Ovary (tissue), 9 donors: ENCODE data around the gene PPP2R2C. TPM values are rescaled to one million over a fixed set of nuclear protein-coding genes. Genes with fewer than 3 reads are reported as not detected.

Experiments
- DNase-seq, 5 donors: peaks; one replicate each; pipeline ENCODE4 v3.0.0-alpha.2; 2019 to 2020
- H3K27ac ChIP-seq, 2 donors: fragments of 200-600 bp; one replicate each; pipeline versions ENCODE4 v1.5.1 to v1.8.0; 2019 to 2022
- H3K27me3 ChIP-seq: fragments of 200-600 bp; one replicate; pipeline ENCODE4 v1.8.0; 2022
- H3K36me3 ChIP-seq: fragments of 200-600 bp; sonication (generic); one replicate; pipeline ENCODE4 v1.5.1; 2019
- H3K4me1 ChIP-seq: one replicate; pipeline ENCODE4 v1.8.1; 2013; ENCODE audit warnings: mild to moderate bottlenecking, moderate library complexity; ENCODE audit not compliant: insufficient read depth
- H3K4me3 ChIP-seq: fragments of 200-600 bp; sonication (generic); one replicate; pipeline ENCODE4 v1.5.1; 2017
- H3K9me3 ChIP-seq, 2 donors: fragments of 200-600 bp in 1 of 2; sonication (generic) in 1 of 2; one replicate each; pipeline versions ENCODE4 v1.5.1 to v1.8.1; 2013 to 2019; ENCODE audit warnings: mild to moderate bottlenecking in 1 of 2, moderate library complexity in 1 of 2
- CTCF ChIP-seq, 3 donors: fragments of 450-650 bp in 2 of 3; fragments of 200-600 bp in 1 of 3; IDR thresholded peaks; one replicate each; pipeline versions ENCODE4 v1.5.1 to v1.8.0; 2016 to 2022; ENCODE audit warnings: antibody characterized with exemption in 3 of 3, mild to moderate bottlenecking in 1 of 3
- EP300 ChIP-seq: sonication (generic); formaldehyde crosslinking; IDR thresholded peaks from one replicate; pipeline ENCODE4 v1.6.1; 2017; ENCODE audit warnings: antibody characterized with exemption
- POLR2A ChIP-seq: fragments of 450-650 bp; IDR thresholded peaks from one replicate; pipeline ENCODE4 v1.6.1; 2017; ENCODE audit warnings: antibody characterized with exemption, mild to moderate bottlenecking, moderate library complexity
- whole genome bisulfite sequencing, 3 donors: extraction: QIAGEN DNeasy Blood & Tissue Kit in 1 of 3; methylation state at CpG; one replicate each; pipeline versions ENCODE4 v1.1.5 to v1.1.7; 2013 to 2017; 5-methylcytosine and 5-hydroxymethylcytosine counted together
- intact Hi-C, 4 donors: fragments of 100-400 bp; cut with DNase I; formaldehyde crosslinking; loops; one replicate each; pipeline versions ENCODE4 v1.11.0 to v1.15.1; 2022 to 2023
- polyA plus RNA-seq, 2 donors: library from polyadenylated mRNA; stranded (reverse); fragments of 200-250 nt in 1 of 2; fragments of 350-450 nt in 1 of 2; fragmentation: Illumina TruSeq in 1 of 2; extraction: RNeasy Lipid Tissue Mini Kit (QIAGEN cat#74804) in 1 of 2; gene quantifications; one replicate each; pipeline ENCODE4 v1.2.3, GENCODE V29; 2013 to 2014
- total RNA-seq, 7 donors: library from RNA; depleted of rRNA in 2 of 7; stranded (reverse); fragments of >200 nt in 2 of 7; fragmentation: NEBNext Ultra II Directional in 3 of 7; extraction: Animal tissue kit (Norgen Biotek cat#: 25700) in 3 of 7; gene quantifications; one replicate each; pipeline versions ENCODE4 v1.1.0 to v1.2.4, GENCODE V29; 2016 to 2023
- donor health status: DM: no; HTN: no; CAD: no; lungs with moderate emphysema.
- donor health status: DM: no; HTN: no; CAD: no.
- donor health status: Bipolar disorder and iron deficiency.
- donor health status: DM: yes; HTN: yes; CAD: no.
- donor health status: DM: no; HTN: no; CAD: no.
- donor health status: DM: yes; HTN: yes; CAD: no.

The PPP2R2C gene
- total and polyA plus RNA-seq, 9 donors = 0.12 to 4.5 (median 0.77) TPM

- WGBS, 3 donors = 77 to 78% (median 78%) methylated on average over 11 of the region's 11 CpGs
- Histone ChIP-seq H3K4me3 (no peak overlapping the region), H3K36me3 (no peaks in the 10 kb centered on the region), H3K27me3 (no peaks in the 10 kb centered on the region), H3K9me3 (no peaks in the 10 kb centered on the region), H3K4me1 (no peaks in the 10 kb centered on the region), H3K27ac (no peak overlapping the region)
- TF ChIP-seq EP300 (no peak), POLR2A (no peak), CTCF (IDR thresholded peaks at IDR 0.05) (no peak)
- DNase-seq = no peak
- intact Hi-C loops = no loop called here
These were observed 128.4 kb downstream of the PPP2R2C start for GRCh38 chr4:6343939-6344408.

- H3K27me3 ChIP-seq = no peaks in the 10 kb centered on the region
These were observed 129.7 kb downstream of the PPP2R2C start for GRCh38 chr4:6342530-6343293.

GRCh38 chr4:6341696-6342095 is 130.7 kb downstream of the PPP2R2C start:
- TF ChIP-seq CTCF (IDR thresholded peaks at IDR 0.05) (no peak), EP300 (no peak), POLR2A (no peak)
- Histone ChIP-seq H3K4me1 (no peaks in the 10 kb centered on the region), H3K9me3 (no peaks in the 10 kb centered on the region), H3K27me3 (no peaks in the 10 kb centered on the region), H3K4me3 (no peak overlapping the region), H3K27ac (no peak overlapping the region), H3K36me3 (no peaks in the 10 kb centered on the region)
- WGBS, 3 donors = 68 to 79% (median 76%) methylated on average over 6 of the region's 6 CpGs
- DNase-seq = no peak
- intact Hi-C loops = no loop called here

More at GRCh38 chr4:6342530-6343293, 129.7 kb downstream of the PPP2R2C start:
- H3K9me3 ChIP-seq = no peaks in the 10 kb centered on the region
- H3K4me3 ChIP-seq = no peak overlapping the region
- WGBS, 3 donors = 75 to 80% (median 78%) methylated on average over 23 of the region's 23 CpGs
- TF ChIP-seq CTCF (IDR thresholded peaks at IDR 0.05) (no peak), POLR2A (no peak), EP300 (no peak)
- intact Hi-C loops = no loop called here
- H3K36me3 ChIP-seq = no peaks in the 10 kb centered on the region
- H3K27ac ChIP-seq = no peak overlapping the region
- H3K4me1 ChIP-seq = no peaks in the 10 kb centered on the region
- no peak for DNase-seq

- H3K27ac ChIP-seq = no peak overlapping the region
- no peaks in the 10 kb centered on the region for H3K4me1 ChIP-seq
- DNase-seq = no peak
- no peak for TF ChIP-seq EP300
- no peak for TF ChIP-seq CTCF (IDR thresholded peaks at IDR 0.05)
- no peak for TF ChIP-seq POLR2A
- no peaks in the 10 kb centered on the region for H3K27me3 ChIP-seq
- H3K36me3 ChIP-seq = no peaks in the 10 kb centered on the region
- H3K9me3 ChIP-seq = no peaks in the 10 kb centered on the region
- 69 to 71% (median 70%) methylated on average over 9 of the region's 9 CpGs for WGBS, 3 donors
- no peak overlapping the region for H3K4me3 ChIP-seq
- intact Hi-C loops = no loop called here
These were observed 131.9 kb downstream of the PPP2R2C start for GRCh38 chr4:6340446-6341015.
